Thyroid gland (tissue), 4 donors: ENCODE data around the gene IL34. TPM values are rescaled to one million over a fixed set of nuclear protein-coding genes. Genes with fewer than 3 reads are reported as not detected.
"Not testable (repeated sequence)": the region's sequence is repeated elsewhere in the genome, so short reads cannot be mapped to it uniquely, and the experiment has no call there.

Experiments
- DNase-seq, 2 donors: peaks; one replicate each; pipeline ENCODE4 v3.0.0-alpha.2; 2019
- H3K27ac ChIP-seq, 3 donors: fragments of 200-600 bp; sonication (generic); 1 replicate in 2 of 3; 2 replicates in 1 of 3; pipeline ENCODE4 v1.5.1; 2016 to 2019; ENCODE audit warnings: mild to moderate bottlenecking in 1 of 3, moderate library complexity in 1 of 3
- H3K27me3 ChIP-seq: fragments of 200-600 bp; sonication (generic); one replicate; pipeline ENCODE4 v1.5.1; 2019
- H3K36me3 ChIP-seq, 2 donors: fragments of 200-600 bp; sonication (generic); one replicate each; pipeline ENCODE4 v1.5.1; 2016 to 2019
- H3K4me1 ChIP-seq, 2 donors: fragments of 200-600 bp; sonication (generic); one replicate each; pipeline ENCODE4 v1.5.1; 2017 to 2019
- H3K4me3 ChIP-seq, 3 donors: fragments of 200-600 bp; sonication (generic); replicated peaks in 1 of 3; 1 replicate in 2 of 3; 2 replicates in 1 of 3; pipeline ENCODE4 v1.5.1; 2016; ENCODE audit warnings: mild to moderate bottlenecking in 1 of 3
- H3K9me3 ChIP-seq: fragments of 200-600 bp; sonication (generic); one replicate; pipeline ENCODE4 v1.5.1; 2017
- CTCF ChIP-seq, 6 experiments: fragments of 200-600 bp in 3 of 6; fragments of 450-650 bp in 3 of 6; sonication (generic) in 3 of 6; IDR thresholded peaks; one replicate each; pipeline ENCODE4 v1.5.1; 2016 to 2019; ENCODE audit warnings: antibody characterized with exemption in 6 of 6, mild to moderate bottlenecking in 2 of 6, inconsistent platforms in 1 of 6, moderate library complexity in 1 of 6
- POLR2A ChIP-seq, 2 donors: fragments of 450-650 bp; IDR thresholded peaks; one replicate each; pipeline ENCODE4 v1.6.1; 2017; ENCODE audit warnings: antibody characterized with exemption in 2 of 2, mild to moderate bottlenecking in 2 of 2, moderate library complexity in 1 of 2
- WGBS, 2 donors: methylation state at CpG; one replicate each; pipeline ENCODE4 v1.1.5; 2017; 5-methylcytosine and 5-hydroxymethylcytosine counted together
- intact Hi-C: fragments of 100-400 bp; cut with DNase I; formaldehyde crosslinking; loops from one replicate; pipeline ENCODE4 v1.15.1; 2023
- total RNA-seq, 4 donors: library from RNA; depleted of rRNA; stranded (reverse); fragments of >200 nt; gene quantifications; one replicate each; pipeline ENCODE4 v1.2.3, GENCODE V29; 2016

Gene IL34
- total RNA-seq, 4 donors from 2014 or later = 3.5 to 9.6 (median 5.0) TPM

- no peak for DNase-seq
- Histone ChIP-seq H3K36me3 (peaks cover 46 to 49% of the 10 kb centered on the region in 2 donors), H3K4me3 (no peak overlapping the region), H3K9me3 (no peaks in the 10 kb centered on the region), H3K4me1 (no peaks in the 10 kb centered on the region), H3K27me3 (no peaks in the 10 kb centered on the region), H3K27ac (no peak overlapping the region)
- 98 to 99% methylated on average over 6 to 14 of the region's 14 CpGs for WGBS, 2 donors
- TF ChIP-seq POLR2A (IDR thresholded peaks at IDR 0.05) (no peak), CTCF (IDR thresholded peaks at IDR 0.05) (no peak)
- intact Hi-C loops = no loop called here
Measured at GRCh38 chr16:70665113-70665694, 18.8 kb downstream of the IL34 start.

- H3K27me3 ChIP-seq = no peaks in the 10 kb centered on the region
- DNase-seq = no peak
- peaks cover 49 to 54% of the 10 kb centered on the region in 2 donors for H3K36me3 ChIP-seq
- intact Hi-C loops = no loop called here
- H3K9me3 ChIP-seq = no peaks in the 10 kb centered on the region
- no peak overlapping the region for H3K27ac ChIP-seq
- WGBS, 2 donors = 87 to 88% methylated on average over 21 to 22 of the region's 22 CpGs
- H3K4me1 ChIP-seq = no peaks in the 10 kb centered on the region
- H3K4me3 ChIP-seq = no peak overlapping the region
- TF ChIP-seq CTCF (IDR thresholded peaks at IDR 0.05) (no peak), POLR2A (IDR thresholded peaks at IDR 0.05) (no peak)
Measured at GRCh38 chr16:70665806-70666735, 19.7 kb downstream of the IL34 start.

GRCh38 chr16:70670175-70670574 is 23.8 kb downstream of the IL34 start:
- Histone ChIP-seq H3K27ac (no peak overlapping the region), H3K36me3 (peaks cover 45 to 46% of the 10 kb centered on the region in 2 donors)
- WGBS, 2 donors = 86 to 91% methylated on average over 2 of the region's 2 CpGs

GRCh38 chr16:70670938-70671337 is 24.6 kb downstream of the IL34 start:
- DNase-seq, intact Hi-C loops, H3K27ac ChIP-seq, H3K4me3 ChIP-seq, H3K27me3 ChIP-seq, H3K4me1 ChIP-seq, H3K9me3 ChIP-seq: not testable (repeated sequence)
- peaks cover 38 to 40% of the 10 kb centered on the region in 2 donors for H3K36me3 ChIP-seq
- 94 to 95% methylated on average over 4 of the region's 4 CpGs for WGBS, 2 donors

More at GRCh38 chr16:70670175-70670574, 23.8 kb downstream of the IL34 start:
- intact Hi-C loops = no loop called here
- TF ChIP-seq CTCF (IDR thresholded peaks at IDR 0.05) (no peak), POLR2A (IDR thresholded peaks at IDR 0.05) (no peak)
- H3K4me3 ChIP-seq = no peak overlapping the region
- H3K27me3 ChIP-seq = no peaks in the 10 kb centered on the region
- no peak for DNase-seq
- H3K4me1 ChIP-seq = no peaks in the 10 kb centered on the region
- H3K9me3 ChIP-seq = no peaks in the 10 kb centered on the region

GRCh38 chr16:70674221-70675014 is 28.1 kb downstream of the IL34 start:
- Histone ChIP-seq H3K4me3 (no peak overlapping the region), H3K27ac (no peak overlapping the region), H3K27me3 (no peaks in the 10 kb centered on the region), H3K9me3 (no peaks in the 10 kb centered on the region), H3K4me1 (no peaks in the 10 kb centered on the region), H3K36me3 (peaks cover 40 to 56% of the 10 kb centered on the region in 2 donors)
- TF ChIP-seq POLR2A (IDR thresholded peaks at IDR 0.05) (no peak), CTCF (IDR thresholded peaks at IDR 0.05) (no peak)
- intact Hi-C loops = no loop called here
- DNase-seq = no peak
- 93 to 94% methylated on average over 18 of the region's 18 CpGs for WGBS, 2 donors
